H9 (cell line): ENCODE data around the gene ZNF345. TPM values are rescaled to one million over a fixed set of nuclear protein-coding genes. Genes with fewer than 3 reads are reported as not detected.
A peak's percentile ranks its signal among the peaks of the same experiment; 100 is the strongest.

Experiments
- DNase-seq: peaks from one replicate; pipeline ENCODE4 v3.0.0-alpha.2; 2017
- H2AFZ ChIP-seq: one replicate; pipeline ENCODE4 v1.6.1; 2013; ENCODE audit warnings: mild to moderate bottlenecking, low read length, control low read depth, moderate library complexity
- H2AK5ac ChIP-seq: 2 replicates; pipeline ENCODE4 v1.6.1; 2013; ENCODE audit warnings: low read length, control low read depth, mixed read lengths; ENCODE audit not compliant: insufficient read length
- H2BK120ac ChIP-seq: one replicate; pipeline ENCODE4 v1.6.1; 2013; ENCODE audit warnings: low read depth, mild to moderate bottlenecking, low read length, control low read depth, inconsistent platforms; ENCODE audit not compliant: poor library complexity, severe bottlenecking
- H2BK12ac ChIP-seq: 2 replicates; pipeline ENCODE4 v1.6.1; 2013; ENCODE audit warnings: low read length, control low read depth, mixed read lengths, low read depth; ENCODE audit not compliant: insufficient read length
- H2BK15ac ChIP-seq: 2 replicates; pipeline ENCODE4 v1.6.1; 2013; ENCODE audit warnings: low read depth, low read length, control low read depth
- H2BK20ac ChIP-seq: one replicate; pipeline ENCODE4 v1.6.1; 2013; ENCODE audit warnings: low read depth, mild to moderate bottlenecking, low read length, control low read depth, inconsistent platforms; ENCODE audit not compliant: poor library complexity, severe bottlenecking
- H2BK5ac ChIP-seq: 2 replicates; pipeline ENCODE4 v1.6.1; 2013; ENCODE audit warnings: low read length, control low read depth, mixed read lengths; ENCODE audit not compliant: insufficient read length
- H3K14ac ChIP-seq: 2 replicates; pipeline ENCODE4 v1.6.1; 2013; ENCODE audit warnings: low read length, control low read depth; ENCODE audit not compliant: insufficient read depth
- H3K18ac ChIP-seq: 2 replicates; pipeline ENCODE4 v1.6.1; 2013; ENCODE audit warnings: low read depth, mild to moderate bottlenecking, mixed read lengths, low read length, control low read depth; ENCODE audit not compliant: insufficient read length
- H3K23ac ChIP-seq: 2 replicates; pipeline ENCODE4 v1.6.1; 2013; ENCODE audit warnings: low read length, control low read depth, mixed read lengths, low read depth; ENCODE audit not compliant: insufficient read length
- H3K23me2 ChIP-seq: 2 replicates; pipeline ENCODE4 v1.6.1; 2013; ENCODE audit warnings: low read depth, mild to moderate bottlenecking, mixed read lengths, low read length, control low read depth; ENCODE audit not compliant: insufficient read length, poor library complexity, severe bottlenecking
- H3K27ac ChIP-seq: 2 replicates; pipeline ENCODE4 v1.5.1; 2013; ENCODE audit warnings: low read length, control low read depth, mixed read lengths, low read depth; ENCODE audit not compliant: insufficient read length
- H3K27me3 ChIP-seq: 2 replicates; pipeline ENCODE4 v1.6.1; 2013; ENCODE audit warnings: low read length, control low read depth, inconsistent platforms; ENCODE audit not compliant: insufficient read depth
- H3K4ac ChIP-seq: 2 replicates; pipeline ENCODE4 v1.6.1; 2013; ENCODE audit warnings: low read depth, mild to moderate bottlenecking, control low read depth, inconsistent platforms, low read length, moderate library complexity
- H3K4me1 ChIP-seq: 2 replicates; pipeline ENCODE4 v1.6.1; 2013; ENCODE audit warnings: low read length, control low read depth, inconsistent platforms; ENCODE audit not compliant: insufficient read depth
- H3K4me2 ChIP-seq: 2 replicates; pipeline ENCODE4 v1.6.1; 2013; ENCODE audit warnings: low read length, control low read depth, mixed read lengths; ENCODE audit not compliant: insufficient read length, insufficient read depth
- H3K56ac ChIP-seq: 2 replicates; pipeline ENCODE4 v1.6.1; 2013; ENCODE audit warnings: low read depth, mild to moderate bottlenecking, mixed read lengths, low read length, control low read depth; ENCODE audit not compliant: insufficient read length
- H3K79me1 ChIP-seq: 2 replicates; pipeline ENCODE4 v1.6.1; 2013; ENCODE audit warnings: low read depth, mild to moderate bottlenecking, moderate library complexity, low read length, control low read depth, inconsistent platforms; ENCODE audit not compliant: insufficient read depth, poor library complexity, severe bottlenecking
- H3K79me2 ChIP-seq: 2 replicates; pipeline ENCODE4 v1.6.1; 2013; ENCODE audit warnings: low read length, control low read depth, inconsistent platforms; ENCODE audit not compliant: insufficient read depth
- H3K9ac ChIP-seq: 2 replicates; pipeline ENCODE4 v1.6.1; 2013; ENCODE audit warnings: low read length, control low read depth, mixed read lengths; ENCODE audit not compliant: insufficient read length; ENCODE audit errors: extremely low read depth
- H3K9me3 ChIP-seq: one replicate; pipeline ENCODE4 v1.6.1; 2013; ENCODE audit warnings: low read depth, low read length, inconsistent platforms; ENCODE audit not compliant: control insufficient read depth
- H3T11ph ChIP-seq: one replicate; pipeline ENCODE4 v1.6.1; 2013; ENCODE audit warnings: mild to moderate bottlenecking, low read length, control low read depth, inconsistent platforms
- H4K20me1 ChIP-seq: one replicate; pipeline ENCODE4 v1.6.1; 2013; ENCODE audit not compliant: control insufficient read depth, insufficient read length, insufficient read depth
- H4K5ac ChIP-seq: 2 replicates; pipeline ENCODE4 v1.6.1; 2013; ENCODE audit warnings: low read depth, mild to moderate bottlenecking, mixed read lengths, low read length, control low read depth; ENCODE audit not compliant: insufficient read length
- H4K8ac ChIP-seq: replicated peaks from 2 replicates; pipeline ENCODE4 v1.6.1; 2013; ENCODE audit warnings: low read length, control low read depth, mixed read lengths, low read depth; ENCODE audit not compliant: insufficient read length
- H4K91ac ChIP-seq: 2 replicates; pipeline ENCODE4 v1.6.1; 2013; ENCODE audit warnings: low read depth, mild to moderate bottlenecking, moderate library complexity, mixed read lengths, low read length, control low read depth; ENCODE audit not compliant: insufficient read length
- H3K27ac Mint-ChIP-seq, 3 experiments: 2 replicates in 2 of 3; 3 replicates in 1 of 3; pipeline ENCODE4 v1.8.0; 2020 to 2021; ENCODE audit warnings: mixed read lengths in 3 of 3, mild to moderate bottlenecking in 1 of 3, moderate library complexity in 1 of 3
- H3K27me3 Mint-ChIP-seq: 2 replicates; pipeline ENCODE4 v1.8.0; 2021; ENCODE audit warnings: low read depth, mild to moderate bottlenecking, moderate library complexity, mixed read lengths
- H3K36me3 Mint-ChIP-seq, 3 experiments: 2 replicates in 2 of 3; 3 replicates in 1 of 3; pipeline ENCODE4 v1.8.0; 2020 to 2021; ENCODE audit warnings: low read depth in 3 of 3, mixed read lengths in 3 of 3; ENCODE audit not compliant: insufficient read depth in 1 of 3
- H3K4me1 Mint-ChIP-seq, 2 experiments: 2 replicates each; pipeline ENCODE4 v1.8.0; 2020; ENCODE audit warnings: mixed read lengths in 2 of 2
- H3K4me3 Mint-ChIP-seq, 2 experiments: 2 replicates in 1 of 2; 3 replicates in 1 of 2; pipeline ENCODE4 v1.8.0; 2020 to 2021; ENCODE audit warnings: mild to moderate bottlenecking in 2 of 2, mixed read lengths in 2 of 2, moderate library complexity in 1 of 2
- H3K9me3 Mint-ChIP-seq, 2 experiments: 2 replicates in 1 of 2; 3 replicates in 1 of 2; pipeline ENCODE4 v1.8.0; 2020; ENCODE audit warnings: mild to moderate bottlenecking in 2 of 2, mixed read lengths in 2 of 2, moderate library complexity in 1 of 2
- WGBS: extraction: QIAGEN DNeasy Blood & Tissue Kit; methylation state at CpG from one replicate; pipeline ENCODE4 v1.1.7; 2013; ENCODE audit warnings: missing lambda C conversion rate, low lambda C conversion rate, mixed read lengths; ENCODE audit not compliant: insufficient read length; ENCODE audit errors: extremely low coverage; 5-methylcytosine and 5-hydroxymethylcytosine counted together
- total RNA-seq: library from RNA; stranded (reverse); gene quantifications from 2 replicates; pipeline ENCODE4 v1.2.1, GENCODE V29; 2021
- TF ChIP-seq, protein P1 (sequence below): fragments of 200-600 bp; sonication (generic); conservative IDR thresholded peaks from 3 replicates; pipeline ENCODE4 v1.8.0; 2021; ENCODE audit warnings: antibody characterized with exemption, mild to moderate bottlenecking

ZNF345 gene
- total RNA-seq, 1 experiment from 2014 or later, result 6.0 TPM

- no peaks in the 10 kb centered on the region for H3K27me3 ChIP-seq
- Mint-ChIP-seq H3K27ac (peak within 1 kb of the TSS in 1 of 3 experiments; percentile 53; a peak in 1 of 7 replicates), H3K36me3 (peaks cover 33 to 39% (median 35%) of the 10 kb centered on the region in 3 experiments), H3K9me3 (peaks cover 16 to 33% of the 10 kb centered on the region in 2 experiments), H3K4me3 (no peak within 1 kb of the TSS; a peak in 1 of 5 replicates), H3K4me1 (peaks cover 3 to 5% of the 10 kb centered on the region in 2 experiments), H3K27me3 (no peaks in the 10 kb centered on the region; the same call in 1 of the 2 replicates)
- no CpG with 5 or more reads among the region's 56 CpGs for WGBS
- H4K5ac ChIP-seq, result no peak within 1 kb of the TSS
- no peak within 1 kb of the TSS for H2BK12ac ChIP-seq
- no peak within 1 kb of the TSS for H2BK5ac ChIP-seq
- no peak within 1 kb of the TSS for H3K56ac ChIP-seq
- H3K14ac ChIP-seq, result peak within 1 kb of the TSS; percentile 88
- no peak within 1 kb of the TSS for H2BK20ac ChIP-seq
- H3K9ac ChIP-seq, result peak within 1 kb of the TSS; percentile 81
- H3K18ac ChIP-seq, result peak within 1 kb of the TSS; percentile 86
- DNase-seq, result peak; percentile 90
- TF ChIP-seq, protein P1, sequence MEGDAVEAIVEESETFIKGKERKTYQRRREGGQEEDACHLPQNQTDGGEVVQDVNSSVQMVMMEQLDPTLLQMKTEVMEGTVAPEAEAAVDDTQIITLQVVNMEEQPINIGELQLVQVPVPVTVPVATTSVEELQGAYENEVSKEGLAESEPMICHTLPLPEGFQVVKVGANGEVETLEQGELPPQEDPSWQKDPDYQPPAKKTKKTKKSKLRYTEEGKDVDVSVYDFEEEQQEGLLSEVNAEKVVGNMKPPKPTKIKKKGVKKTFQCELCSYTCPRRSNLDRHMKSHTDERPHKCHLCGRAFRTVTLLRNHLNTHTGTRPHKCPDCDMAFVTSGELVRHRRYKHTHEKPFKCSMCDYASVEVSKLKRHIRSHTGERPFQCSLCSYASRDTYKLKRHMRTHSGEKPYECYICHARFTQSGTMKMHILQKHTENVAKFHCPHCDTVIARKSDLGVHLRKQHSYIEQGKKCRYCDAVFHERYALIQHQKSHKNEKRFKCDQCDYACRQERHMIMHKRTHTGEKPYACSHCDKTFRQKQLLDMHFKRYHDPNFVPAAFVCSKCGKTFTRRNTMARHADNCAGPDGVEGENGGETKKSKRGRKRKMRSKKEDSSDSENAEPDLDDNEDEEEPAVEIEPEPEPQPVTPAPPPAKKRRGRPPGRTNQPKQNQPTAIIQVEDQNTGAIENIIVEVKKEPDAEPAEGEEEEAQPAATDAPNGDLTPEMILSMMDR, result no peak
- no peak within 1 kb of the TSS for H2AFZ ChIP-seq
- no peak within 1 kb of the TSS for H4K8ac ChIP-seq
- H3K4me1 ChIP-seq, result no peaks in the 10 kb centered on the region
- no peak within 1 kb of the TSS for H2BK120ac ChIP-seq
- H2BK15ac ChIP-seq, result no peak within 1 kb of the TSS
- H4K91ac ChIP-seq, result no peak within 1 kb of the TSS
- no peak within 1 kb of the TSS for H3T11ph ChIP-seq
- no peak within 1 kb of the TSS for H2AK5ac ChIP-seq
- H3K79me2 ChIP-seq, result peaks cover 3% of the 10 kb centered on the region; the same call in 1 of the 2 replicates
- peaks cover 11% of the 10 kb centered on the region for H3K23me2 ChIP-seq
- no peak within 1 kb of the TSS for H3K4ac ChIP-seq
- no peak within 1 kb of the TSS for H3K27ac ChIP-seq
- no peak within 1 kb of the TSS for H3K23ac ChIP-seq
- H3K79me1 ChIP-seq, result peaks cover under 1% of the 10 kb centered on the region
- H4K20me1 ChIP-seq, result no peaks in the 10 kb centered on the region
- H3K4me2 ChIP-seq, result peak within 1 kb of the TSS; percentile 91
- H3K9me3 ChIP-seq, result no peaks in the 10 kb centered on the region
These were observed 12.5 kb upstream of the ZNF345 start, which contains the start of gene ZNF790 for GRCh38 chr19:36837906-36838783. TSS of gene ZNF790 (minus strand) at chr19:36838387. CDS start at chr19:36825619, 12,768 bp downstream.
